Measurements from ENCODE around the gene SPEG.

The SPEG gene

GRCh38 chr2:219530048-219530963 is 95.7 kb downstream of the SPEG start:
- Histone ChIP-seq H3K27ac (ENCODE audit: insufficient read depth, low read length, poor library complexity, severe bottlenecking) (no peak overlapping the region), H3K36me3 (ENCODE audit: control insufficient read depth, insufficient read depth, low read length) (no peaks in the 10 kb centered on the region), H3K4me1 (ENCODE audit: control insufficient read depth, insufficient read depth, low read length, poor library complexity, severe bottlenecking) (no peaks in the 10 kb centered on the region), H3K27me3 (replicated peaks; ENCODE audit: control insufficient read depth, insufficient read depth, low read length, poor library complexity, severe bottlenecking) (peaks cover 8% of the 10 kb centered on the region), H3K9me3 (ENCODE audit: control insufficient read depth, low read length) (no peaks in the 10 kb centered on the region), H3K4me3 (ENCODE audit: insufficient read depth, low read depth, low read length, poor library complexity, severe bottlenecking) (no peak overlapping the region)
- DNase-seq = peak; percentile 64 to 76 (median 69)

- no peaks in the 10 kb centered on the region for H3K9me3 ChIP-seq (ENCODE audit: control insufficient read depth, low read length)
- H3K4me1 ChIP-seq (ENCODE audit: control insufficient read depth, insufficient read depth, low read length, poor library complexity, severe bottlenecking) = no peaks in the 10 kb centered on the region
- no peak overlapping the region for H3K4me3 ChIP-seq (ENCODE audit: insufficient read depth, low read depth, low read length, poor library complexity, severe bottlenecking)
- no peak overlapping the region for H3K27ac ChIP-seq (ENCODE audit: insufficient read depth, low read length, poor library complexity, severe bottlenecking)
- H3K27me3 ChIP-seq (replicated peaks; ENCODE audit: control insufficient read depth, insufficient read depth, low read length, poor library complexity, severe bottlenecking) = peaks cover 8% of the 10 kb centered on the region
- DNase-seq = no peak
- no peaks in the 10 kb centered on the region for H3K36me3 ChIP-seq (ENCODE audit: control insufficient read depth, insufficient read depth, low read length)
These were observed 97.2 kb downstream of the SPEG start for GRCh38 chr2:219531639-219532377.

GRCh38 chr2:219532378-219532649 is 97.7 kb downstream of the SPEG start:
- Histone ChIP-seq H3K4me1 (ENCODE audit: control insufficient read depth, insufficient read depth, low read length, poor library complexity, severe bottlenecking) (no peaks in the 10 kb centered on the region), H3K9me3 (ENCODE audit: control insufficient read depth, low read length) (no peaks in the 10 kb centered on the region), H3K27ac (ENCODE audit: insufficient read depth, low read length, poor library complexity, severe bottlenecking) (no peak overlapping the region), H3K36me3 (ENCODE audit: control insufficient read depth, insufficient read depth, low read length) (no peaks in the 10 kb centered on the region), H3K27me3 (replicated peaks; ENCODE audit: control insufficient read depth, insufficient read depth, low read length, poor library complexity, severe bottlenecking) (peaks cover 8% of the 10 kb centered on the region), H3K4me3 (ENCODE audit: insufficient read depth, low read depth, low read length, poor library complexity, severe bottlenecking) (no peak overlapping the region)
- DNase-seq = no peak

- H3K27ac ChIP-seq (ENCODE audit: insufficient read depth, low read length, poor library complexity, severe bottlenecking) = no peak overlapping the region
- DNase-seq = no peak
- H3K4me3 ChIP-seq (ENCODE audit: insufficient read depth, low read depth, low read length, poor library complexity, severe bottlenecking) = no peak overlapping the region
- no peaks in the 10 kb centered on the region for H3K36me3 ChIP-seq (ENCODE audit: control insufficient read depth, insufficient read depth, low read length)
- no peaks in the 10 kb centered on the region for H3K9me3 ChIP-seq (ENCODE audit: control insufficient read depth, low read length)
- H3K27me3 ChIP-seq (replicated peaks; ENCODE audit: control insufficient read depth, insufficient read depth, low read length, poor library complexity, severe bottlenecking) = peaks cover 8% of the 10 kb centered on the region
- H3K4me1 ChIP-seq (ENCODE audit: control insufficient read depth, insufficient read depth, low read length, poor library complexity, severe bottlenecking) = no peaks in the 10 kb centered on the region
These were observed 99.5 kb downstream of the SPEG start for GRCh38 chr2:219533930-219534661.

GRCh38 chr2:219536425-219536824 is 101.8 kb downstream of the SPEG start:
- Histone ChIP-seq H3K27me3 (replicated peaks; ENCODE audit: control insufficient read depth, insufficient read depth, low read length, poor library complexity, severe bottlenecking) (no peaks in the 10 kb centered on the region), H3K36me3 (ENCODE audit: control insufficient read depth, insufficient read depth, low read length) (no peaks in the 10 kb centered on the region), H3K4me3 (ENCODE audit: insufficient read depth, low read depth, low read length, poor library complexity, severe bottlenecking) (no peak overlapping the region), H3K4me1 (ENCODE audit: control insufficient read depth, insufficient read depth, low read length, poor library complexity, severe bottlenecking) (peaks cover 2% of the 10 kb centered on the region), H3K9me3 (ENCODE audit: control insufficient read depth, low read length) (no peaks in the 10 kb centered on the region), H3K27ac (ENCODE audit: insufficient read depth, low read length, poor library complexity, severe bottlenecking) (no peak overlapping the region)
- no peak for DNase-seq

GRCh38 chr2:219536967-219537366 is 102.3 kb downstream of the SPEG start:
- Histone ChIP-seq H3K4me1 (ENCODE audit: control insufficient read depth, insufficient read depth, low read length, poor library complexity, severe bottlenecking) (peaks cover 8% of the 10 kb centered on the region), H3K27ac (ENCODE audit: insufficient read depth, low read length, poor library complexity, severe bottlenecking) (no peak overlapping the region), H3K27me3 (replicated peaks; ENCODE audit: control insufficient read depth, insufficient read depth, low read length, poor library complexity, severe bottlenecking) (no peaks in the 10 kb centered on the region), H3K36me3 (ENCODE audit: control insufficient read depth, insufficient read depth, low read length) (no peaks in the 10 kb centered on the region), H3K4me3 (ENCODE audit: insufficient read depth, low read depth, low read length, poor library complexity, severe bottlenecking) (no peak overlapping the region), H3K9me3 (ENCODE audit: control insufficient read depth, low read length) (no peaks in the 10 kb centered on the region)
- DNase-seq = no peak

GRCh38 chr2:219537657-219538488 is 103.2 kb downstream of the SPEG start:
- Histone ChIP-seq H3K4me3 (ENCODE audit: insufficient read depth, low read depth, low read length, poor library complexity, severe bottlenecking) (no peak overlapping the region), H3K9me3 (ENCODE audit: control insufficient read depth, low read length) (no peaks in the 10 kb centered on the region), H3K27ac (ENCODE audit: insufficient read depth, low read length, poor library complexity, severe bottlenecking) (no peak overlapping the region), H3K4me1 (ENCODE audit: control insufficient read depth, insufficient read depth, low read length, poor library complexity, severe bottlenecking) (peaks cover 17% of the 10 kb centered on the region), H3K27me3 (replicated peaks; ENCODE audit: control insufficient read depth, insufficient read depth, low read length, poor library complexity, severe bottlenecking) (no peaks in the 10 kb centered on the region), H3K36me3 (ENCODE audit: control insufficient read depth, insufficient read depth, low read length) (no peaks in the 10 kb centered on the region)
- no peak for DNase-seq

- Histone ChIP-seq H3K4me3 (ENCODE audit: insufficient read depth, low read depth, low read length, poor library complexity, severe bottlenecking) (no peak overlapping the region), H3K4me1 (ENCODE audit: control insufficient read depth, insufficient read depth, low read length, poor library complexity, severe bottlenecking) (peaks cover 19% of the 10 kb centered on the region), H3K27me3 (replicated peaks; ENCODE audit: control insufficient read depth, insufficient read depth, low read length, poor library complexity, severe bottlenecking) (no peaks in the 10 kb centered on the region), H3K27ac (ENCODE audit: insufficient read depth, low read length, poor library complexity, severe bottlenecking) (no peak overlapping the region), H3K9me3 (ENCODE audit: control insufficient read depth, low read length) (no peaks in the 10 kb centered on the region), H3K36me3 (ENCODE audit: control insufficient read depth, insufficient read depth, low read length) (no peaks in the 10 kb centered on the region)
- no peak for DNase-seq
These were observed 103.9 kb downstream of the SPEG start for GRCh38 chr2:219538504-219538951.

GRCh38 chr2:219538956-219539788 is 104.5 kb downstream of the SPEG start:
- no peak overlapping the region for H3K4me3 ChIP-seq (ENCODE audit: insufficient read depth, low read depth, low read length, poor library complexity, severe bottlenecking)
- no peak for DNase-seq
- no peaks in the 10 kb centered on the region for H3K27me3 ChIP-seq (replicated peaks; ENCODE audit: control insufficient read depth, insufficient read depth, low read length, poor library complexity, severe bottlenecking)
- H3K36me3 ChIP-seq (ENCODE audit: control insufficient read depth, insufficient read depth, low read length) = no peaks in the 10 kb centered on the region
- no peaks in the 10 kb centered on the region for H3K9me3 ChIP-seq (ENCODE audit: control insufficient read depth, low read length)
- no peak overlapping the region for H3K27ac ChIP-seq (ENCODE audit: insufficient read depth, low read length, poor library complexity, severe bottlenecking)
- H3K4me1 ChIP-seq (ENCODE audit: control insufficient read depth, insufficient read depth, low read length, poor library complexity, severe bottlenecking) = peaks cover 23% of the 10 kb centered on the region
